Measurements from ENCODE around the gene FER.
"Not testable (repeated sequence)": the region's sequence is repeated elsewhere in the genome, so short reads cannot be mapped to it uniquely, and the experiment has no call there.

The FER gene

GRCh38 chr5:109145139-109145538 lies 397.4 kb downstream of the FER start:
- FAIRE-seq, result no peak

DNA sequence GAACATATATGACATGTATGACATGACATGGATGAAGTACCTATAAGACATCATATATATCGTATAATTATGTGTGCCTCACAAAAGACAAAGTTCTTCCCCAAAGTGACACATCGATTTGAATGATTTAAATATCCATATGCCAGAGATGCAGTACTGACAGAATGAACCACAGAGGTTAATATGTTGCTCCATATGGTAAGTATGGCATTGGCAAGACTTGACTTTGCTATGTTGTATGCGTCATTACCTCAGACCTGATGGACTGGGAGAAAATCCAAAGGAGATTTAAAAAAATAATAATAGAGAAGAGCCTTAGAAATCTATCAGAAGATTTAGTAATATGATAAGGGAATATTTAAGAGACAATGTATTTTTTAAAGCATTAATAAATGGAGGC lies 398.9 kb downstream of the FER start:
- FAIRE-seq, result no peak

- no peak for FAIRE-seq
Observed at GRCh38 chr5:109152565-109152964, 404.9 kb downstream of the FER start.

DNA sequence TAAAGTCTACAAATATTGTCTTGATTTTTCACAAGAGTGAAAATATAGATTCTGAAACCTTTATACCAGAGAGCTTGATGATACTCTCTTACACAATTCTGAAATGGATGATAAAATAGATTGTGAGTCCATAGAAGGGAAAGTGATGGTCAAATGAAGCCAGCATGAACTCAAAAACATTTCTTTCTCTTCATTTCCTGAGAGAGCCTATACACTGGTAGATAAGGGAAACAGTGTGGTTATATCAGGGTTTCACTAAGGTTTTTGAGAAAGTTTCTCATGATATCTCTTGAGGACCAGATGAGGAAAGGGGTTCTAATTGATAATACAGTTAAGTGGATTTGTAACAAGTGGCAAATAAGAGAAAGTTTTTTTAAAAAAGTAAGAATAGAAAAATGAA lies 407.9 kb downstream of the FER start:
- no peak for FAIRE-seq

GRCh38 chr5:109156885-109157284 lies 409.2 kb downstream of the FER start:
- FAIRE-seq, result no peak

GRCh38 chr5:109160468-109160867 lies 412.8 kb downstream of the FER start:
- FAIRE-seq, result no peak

DNA sequence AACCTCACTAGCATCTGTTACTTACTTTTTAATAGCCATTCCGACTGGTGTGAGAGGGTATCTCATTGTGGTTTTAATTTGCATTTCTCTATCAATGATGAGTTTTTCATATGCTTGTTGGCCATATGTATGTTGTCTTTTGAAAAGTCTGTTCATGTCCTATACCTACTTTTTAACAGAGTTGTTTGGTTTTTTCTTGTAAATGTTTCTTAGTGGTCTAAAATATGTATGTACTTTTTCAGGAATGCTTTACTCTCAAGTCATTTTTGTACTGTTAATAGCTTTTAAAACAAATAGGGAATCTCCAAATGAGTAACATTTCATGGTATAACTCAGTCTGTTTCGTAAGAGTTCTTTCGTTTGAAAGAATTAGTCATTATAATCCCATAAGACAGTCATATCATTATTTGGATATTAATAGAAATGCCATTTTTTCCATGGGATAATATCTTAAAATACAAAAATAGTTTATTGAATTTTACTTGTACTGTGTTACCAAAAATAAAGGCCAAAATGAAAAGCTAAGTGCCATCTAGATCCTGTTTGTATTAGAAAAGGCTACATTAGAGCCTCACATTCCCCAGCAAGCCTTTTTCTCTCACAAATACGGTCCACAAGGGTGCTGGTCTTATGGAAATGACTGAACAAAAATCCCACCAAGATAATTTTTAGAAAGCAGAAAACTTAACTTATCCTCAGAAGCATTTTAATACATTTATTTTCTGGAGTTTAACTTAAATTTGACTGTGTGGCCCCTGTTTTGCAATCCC lies 414.4 kb downstream of the FER start:
- no peak for FAIRE-seq

DNA sequence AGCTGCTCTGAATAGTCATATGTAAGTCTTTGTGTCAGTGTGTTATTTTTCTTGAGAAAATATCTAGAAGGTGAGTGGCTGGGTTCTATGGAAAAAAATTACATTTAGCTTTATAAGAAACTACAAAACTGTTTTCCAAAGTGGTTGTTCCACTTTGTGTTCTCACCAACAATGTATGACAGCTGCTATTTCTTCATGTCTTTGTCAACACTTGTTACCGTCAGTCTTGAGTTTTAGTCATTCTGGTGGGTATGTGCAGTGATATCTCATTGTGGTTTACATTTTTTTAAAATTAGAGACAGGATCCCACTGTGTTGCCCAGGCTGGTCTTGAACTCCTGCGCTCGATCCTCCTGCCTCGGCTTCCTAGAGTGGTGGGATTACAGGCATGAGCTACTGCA lies 415.6 kb downstream of the FER start:
- FAIRE-seq, result no peak

- no peak for FAIRE-seq
Observed at GRCh38 chr5:109164001-109164400, 416.3 kb downstream of the FER start.

- no peak for FAIRE-seq
Observed at GRCh38 chr5:109167586-109167985, 419.9 kb downstream of the FER start.

GRCh38 chr5:109168151-109168550 lies 420.5 kb downstream of the FER start:
- no peak for FAIRE-seq

DNA sequence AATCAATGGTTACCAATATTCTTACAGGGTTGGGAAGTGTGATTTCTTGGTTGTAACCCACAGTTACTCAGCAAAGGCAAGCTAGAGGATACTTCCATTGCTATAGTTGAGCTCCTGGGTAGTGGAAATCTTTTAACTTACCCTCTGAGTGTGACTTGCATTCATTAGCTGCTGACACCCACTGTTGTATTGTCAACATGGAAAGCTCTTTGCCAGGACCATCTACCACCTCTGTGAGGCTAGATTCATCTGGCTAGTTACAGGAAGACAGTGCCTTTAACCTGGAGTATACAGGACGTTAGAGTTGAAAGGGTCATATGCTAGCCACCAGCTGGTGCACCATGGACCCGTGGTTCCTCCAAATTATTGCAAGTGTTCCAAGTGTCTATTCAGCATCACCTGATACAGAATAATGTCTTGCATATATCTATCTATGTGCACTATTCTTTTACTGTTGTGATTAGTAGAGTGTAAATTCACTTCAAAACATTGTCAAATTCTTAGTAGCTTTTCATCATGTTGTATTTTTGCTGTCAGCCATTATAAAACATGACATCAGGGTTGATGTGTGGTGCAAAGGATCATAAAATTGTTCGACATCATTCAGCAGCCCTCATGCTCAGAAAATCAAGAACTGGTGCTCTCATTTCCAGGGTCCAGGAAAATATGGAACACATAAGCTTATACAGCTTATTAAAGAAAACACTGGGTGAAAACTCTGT lies 423.1 kb downstream of the FER start:
- FAIRE-seq, result no peak

DNA sequence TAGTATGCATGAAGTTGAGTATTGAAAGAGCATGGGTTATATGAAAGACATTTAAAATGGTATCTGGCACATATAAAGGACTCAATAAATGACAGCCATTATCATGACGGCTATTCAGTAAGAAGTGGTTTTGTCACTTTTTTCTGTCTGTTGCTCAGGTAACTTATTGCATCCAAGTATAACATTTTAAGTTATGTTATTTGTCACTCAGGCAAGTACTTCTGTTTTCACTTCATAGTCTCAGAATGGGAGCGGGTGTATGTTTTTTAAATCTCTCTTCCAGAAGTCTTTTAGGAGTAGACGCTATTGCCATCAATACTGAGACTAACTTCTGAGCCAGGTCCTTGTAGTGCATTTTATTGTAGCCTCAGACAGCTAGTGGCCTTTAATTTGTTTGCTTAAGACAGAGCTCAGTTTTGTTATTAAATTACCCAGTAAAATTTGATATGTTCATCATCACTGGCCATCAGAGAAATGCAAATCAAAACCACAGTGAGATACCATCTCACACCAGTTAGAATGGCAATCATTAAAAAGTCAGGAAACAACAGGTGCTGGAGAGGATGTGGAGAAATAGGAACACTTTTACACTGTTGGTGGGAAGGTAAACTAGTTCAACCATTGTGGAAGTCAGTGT lies 423.9 kb downstream of the FER start:
- FAIRE-seq, result not testable (repeated sequence)

DNA sequence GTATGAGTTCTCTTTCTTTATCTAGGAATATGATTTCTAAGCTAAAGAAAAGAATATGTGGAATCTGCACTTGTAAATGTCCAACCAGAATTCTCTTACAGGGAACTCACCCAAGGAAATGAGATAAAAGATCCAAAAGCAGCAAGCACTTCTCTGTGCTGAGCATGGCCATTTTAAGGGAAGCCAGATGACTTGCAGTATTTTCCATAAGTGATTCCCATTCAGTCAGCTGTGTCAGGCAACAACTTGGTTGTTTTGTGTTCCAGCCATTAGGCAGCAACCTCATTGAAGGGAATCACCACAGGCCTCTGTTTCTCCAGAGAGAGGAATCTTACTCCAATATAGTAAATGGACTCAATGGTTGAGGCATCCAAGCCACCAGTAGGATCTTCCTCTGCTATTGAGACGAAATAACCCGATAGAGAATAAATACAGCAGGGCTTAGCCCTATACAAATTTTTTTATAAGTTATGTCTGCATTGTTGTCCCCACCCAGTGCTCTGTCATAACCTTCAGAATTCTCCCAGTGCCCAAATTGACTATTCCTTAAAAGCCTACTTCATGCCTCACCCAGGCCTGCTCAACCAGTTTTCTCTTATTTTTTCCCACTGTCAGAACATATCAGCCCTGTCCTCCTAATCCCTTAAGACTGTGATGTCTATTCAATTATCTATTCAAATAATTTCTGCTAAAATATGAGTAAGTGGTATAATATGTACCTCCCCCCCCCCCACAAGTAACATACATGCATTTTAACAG lies 425.5 kb downstream of the FER start:
- FAIRE-seq, result no peak

- FAIRE-seq, result no peak
Observed at GRCh38 chr5:109177227-109177626, 429.5 kb downstream of the FER start.

GRCh38 chr5:109177782-109178181 lies 430.1 kb downstream of the FER start:
- no peak for FAIRE-seq

DNA sequence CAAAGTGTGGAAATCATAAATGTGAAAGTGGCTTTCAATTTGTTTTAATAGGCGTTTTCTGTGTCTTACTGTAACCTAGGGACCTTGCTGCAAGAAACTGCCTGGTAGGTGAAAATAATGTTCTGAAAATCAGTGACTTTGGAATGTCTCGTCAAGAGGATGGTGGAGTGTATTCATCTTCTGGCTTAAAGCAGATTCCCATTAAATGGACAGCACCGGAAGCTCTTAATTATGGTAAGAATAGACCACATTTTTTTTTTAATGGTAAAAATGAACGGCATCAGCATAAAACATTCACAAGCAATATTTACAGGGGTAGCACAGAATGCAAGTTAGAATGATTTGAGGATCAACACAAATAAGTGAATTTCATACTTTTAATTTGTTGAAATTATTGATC lies 433.0 kb downstream of the FER start:
- FAIRE-seq, result no peak

DNA sequence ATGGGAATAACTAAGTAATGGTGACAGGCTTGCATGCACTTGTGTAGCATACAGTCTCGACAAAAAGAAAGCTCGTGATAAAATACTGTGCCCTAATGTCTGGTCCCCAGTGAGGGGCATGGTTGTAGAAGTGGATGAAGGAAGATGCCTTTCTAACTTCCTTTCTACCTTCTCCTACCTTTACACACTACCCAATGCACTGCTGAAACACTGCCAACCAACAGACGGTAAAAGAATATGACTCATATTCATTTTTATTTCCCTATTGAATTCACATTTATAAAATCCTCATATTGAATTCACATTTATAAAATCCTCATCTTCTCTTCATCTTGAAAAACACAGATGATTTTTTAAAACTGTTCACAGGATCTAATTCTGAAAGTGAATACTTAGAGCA lies 439.1 kb downstream of the FER start:
- FAIRE-seq, result no peak

- FAIRE-seq, result no peak
Observed at GRCh38 chr5:109191153-109191558, 443.5 kb downstream of the FER start.

DNA sequence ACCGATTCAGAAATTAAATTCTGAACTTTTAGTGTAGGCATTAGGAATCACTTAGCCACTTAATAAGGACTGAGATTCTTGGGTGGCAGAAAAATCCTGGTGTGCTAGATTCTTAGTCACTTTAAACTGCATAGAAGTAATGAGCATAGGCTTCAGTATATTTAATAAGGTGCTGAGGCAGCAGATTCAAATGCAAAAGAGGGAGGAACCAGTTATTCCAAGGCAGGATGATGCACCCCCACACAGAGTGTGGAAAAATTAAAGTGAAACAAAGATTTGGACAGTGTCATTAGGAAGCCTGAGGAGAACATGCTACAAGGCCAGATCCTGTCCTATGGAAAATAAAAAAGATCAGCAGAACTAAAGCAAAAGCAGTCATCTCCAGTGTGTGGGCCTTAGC lies 444.3 kb downstream of the FER start:
- no peak for FAIRE-seq

GRCh38 chr5:109192555-109193281 lies 445.0 kb downstream of the FER start:
- no peak for FAIRE-seq

GRCh38 chr5:109195667-109196066 lies 448.0 kb downstream of the FER start:
- FAIRE-seq, result no peak
